Testis (tissue), 2 donors: ENCODE data around the gene IKZF5.

Experiments
- POLR2A ChIP-seq: fragments of 450-650 bp; IDR thresholded peaks from one replicate; pipeline ENCODE4 v1.6.1; 2017; ENCODE audit warnings: antibody characterized with exemption, mild to moderate bottlenecking, moderate library complexity
- TF ChIP-seq, protein P1 (sequence below), 3 experiments: fragments of 450-650 bp in 2 of 3; fragments of 200-600 bp in 1 of 3; sonication (generic) in 1 of 3; IDR thresholded peaks; one replicate each; pipeline ENCODE4 v1.5.1; 2016 to 2019; ENCODE audit warnings: antibody characterized with exemption in 3 of 3, mild to moderate bottlenecking in 2 of 3, moderate library complexity in 1 of 3

DNA sequence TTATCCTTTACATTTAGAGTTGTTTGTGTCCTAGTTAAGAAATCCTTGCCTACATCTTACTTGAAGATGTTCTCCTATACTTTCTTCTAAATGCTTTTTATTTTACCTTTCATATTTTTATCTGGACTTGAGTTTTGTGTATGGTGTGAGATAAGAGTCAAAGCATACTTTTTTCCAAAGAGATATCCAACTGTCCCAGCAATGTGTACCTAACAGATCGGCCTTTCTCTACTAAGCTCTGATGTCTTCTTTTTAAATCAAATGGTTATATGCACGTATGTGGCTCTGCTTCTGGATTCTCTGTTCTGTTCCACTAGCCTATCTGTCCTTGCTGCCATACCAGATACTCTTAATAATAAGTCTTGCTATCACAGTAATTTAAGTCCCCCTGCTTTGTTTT is 7.2 kb downstream of the IKZF5 start:
- TF ChIP-seq, protein P1, sequence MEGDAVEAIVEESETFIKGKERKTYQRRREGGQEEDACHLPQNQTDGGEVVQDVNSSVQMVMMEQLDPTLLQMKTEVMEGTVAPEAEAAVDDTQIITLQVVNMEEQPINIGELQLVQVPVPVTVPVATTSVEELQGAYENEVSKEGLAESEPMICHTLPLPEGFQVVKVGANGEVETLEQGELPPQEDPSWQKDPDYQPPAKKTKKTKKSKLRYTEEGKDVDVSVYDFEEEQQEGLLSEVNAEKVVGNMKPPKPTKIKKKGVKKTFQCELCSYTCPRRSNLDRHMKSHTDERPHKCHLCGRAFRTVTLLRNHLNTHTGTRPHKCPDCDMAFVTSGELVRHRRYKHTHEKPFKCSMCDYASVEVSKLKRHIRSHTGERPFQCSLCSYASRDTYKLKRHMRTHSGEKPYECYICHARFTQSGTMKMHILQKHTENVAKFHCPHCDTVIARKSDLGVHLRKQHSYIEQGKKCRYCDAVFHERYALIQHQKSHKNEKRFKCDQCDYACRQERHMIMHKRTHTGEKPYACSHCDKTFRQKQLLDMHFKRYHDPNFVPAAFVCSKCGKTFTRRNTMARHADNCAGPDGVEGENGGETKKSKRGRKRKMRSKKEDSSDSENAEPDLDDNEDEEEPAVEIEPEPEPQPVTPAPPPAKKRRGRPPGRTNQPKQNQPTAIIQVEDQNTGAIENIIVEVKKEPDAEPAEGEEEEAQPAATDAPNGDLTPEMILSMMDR (IDR thresholded peaks at IDR 0.05): no peak
- TF ChIP-seq POLR2A: no peak
